GM23338 (cell line): ENCODE results near the gene SULT1A2. TPM values are rescaled to one million over a fixed set of nuclear protein-coding genes. Genes with fewer than 3 reads are reported as not detected.

Source experiments
- ATAC-seq: fragments of 200-7000 bp; cut with Tn5 transposase; 3 replicates; pipeline ENCODE4 v1.9.1; 2020
- DNase-seq: peaks from one replicate; pipeline ENCODE4 v3.0.0-alpha.2; 2015; ENCODE audit warnings: low spot score
- H2AFZ ChIP-seq: fragments of 200-600 bp; sonication (generic); 2 replicates; pipeline ENCODE4 v1.8.0; 2016; ENCODE audit warnings: antibody characterized with exemption, mild to moderate bottlenecking, moderate library complexity
- H3F3A ChIP-seq: fragments of 200-600 bp; sonication (generic); replicated peaks from 2 replicates; pipeline ENCODE4 v1.8.0; 2017; ENCODE audit warnings: antibody characterized with exemption, mixed run types, low read depth
- H3K27ac ChIP-seq: fragments of 200-600 bp; sonication (generic); 2 replicates; pipeline ENCODE4 v1.6.1; 2016; ENCODE audit warnings: low read depth
- H3K27me3 ChIP-seq: fragments of 200-600 bp; sonication (generic); 2 replicates; pipeline ENCODE4 v1.8.0; 2016; ENCODE audit warnings: mild to moderate bottlenecking, mixed run types, moderate library complexity; ENCODE audit not compliant: insufficient read depth
- H3K36me3 ChIP-seq: fragments of 200-600 bp; sonication (generic); 2 replicates; pipeline ENCODE4 v1.8.0; 2016; ENCODE audit warnings: mild to moderate bottlenecking; ENCODE audit not compliant: insufficient read depth
- H3K4me1 ChIP-seq: fragments of 200-600 bp; sonication (generic); 2 replicates; pipeline ENCODE4 v1.8.0; 2016; ENCODE audit warnings: mild to moderate bottlenecking, moderate library complexity; ENCODE audit not compliant: insufficient read depth
- H3K4me2 ChIP-seq: fragments of 200-600 bp; sonication (generic); 2 replicates; pipeline ENCODE4 v1.7.1; 2017; ENCODE audit warnings: mixed run types
- H3K4me3 ChIP-seq: fragments of 200-600 bp; sonication (generic); 2 replicates; pipeline ENCODE4 v1.6.1; 2016; ENCODE audit warnings: mixed run types
- H3K79me2 ChIP-seq: fragments of 200-600 bp; sonication (generic); replicated peaks from 2 replicates; pipeline ENCODE4 v1.8.0; 2017; ENCODE audit warnings: mild to moderate bottlenecking; ENCODE audit not compliant: insufficient read depth
- H3K9me2 ChIP-seq: fragments of 200-600 bp; sonication (generic); 2 replicates; pipeline ENCODE4 v1.8.0; 2017; ENCODE audit not compliant: insufficient read depth
- H4K20me1 ChIP-seq: fragments of 200-600 bp; sonication (generic); replicated peaks from 2 replicates; pipeline ENCODE4 v1.8.0; 2017; ENCODE audit warnings: mild to moderate bottlenecking; ENCODE audit not compliant: insufficient read depth
- H3K27ac Mint-ChIP-seq: 2 replicates; pipeline ENCODE4 v1.8.0; 2020; ENCODE audit warnings: inconsistent platforms, mild to moderate bottlenecking, moderate library complexity, mixed read lengths
- H3K27me3 Mint-ChIP-seq: 3 replicates; pipeline ENCODE4 v1.8.0; 2022; ENCODE audit warnings: low read depth, mild to moderate bottlenecking, moderate library complexity, mixed read lengths, inconsistent platforms; ENCODE audit not compliant: insufficient read depth, poor library complexity
- H3K36me3 Mint-ChIP-seq: 3 replicates; pipeline ENCODE4 v1.8.0; 2021; ENCODE audit warnings: low read depth, mild to moderate bottlenecking, inconsistent platforms, moderate library complexity, mixed read lengths
- H3K4me1 Mint-ChIP-seq: 3 replicates; pipeline ENCODE4 v1.8.0; 2020; ENCODE audit warnings: mild to moderate bottlenecking, inconsistent platforms, mixed read lengths
- H3K4me3 Mint-ChIP-seq: 3 replicates; pipeline ENCODE4 v1.8.0; 2021; ENCODE audit warnings: moderate library complexity, mild to moderate bottlenecking, inconsistent platforms, mixed read lengths
- H3K9me3 Mint-ChIP-seq: 3 replicates; pipeline ENCODE4 v1.8.0; 2020; ENCODE audit warnings: moderate library complexity, mild to moderate bottlenecking, inconsistent platforms, mixed read lengths
- CREB1 ChIP-seq: fragments of 250-450 bp; sonication (Bioruptor Pico); IDR thresholded peaks from 2 replicates; pipeline ENCODE4 v1.5.0; 2020; ENCODE audit warnings: low read depth, mild to moderate bottlenecking, moderate library complexity
- CTCF ChIP-seq, 2 experiments: fragments of 200-600 bp in 1 of 2; sonication (generic) in 1 of 2; conservative IDR thresholded peaks; 2 replicates each; pipeline versions ENCODE4 v1.5.1 to v1.6.1; 2016 to 2017; ENCODE audit warnings: antibody characterized with exemption in 2 of 2, low read depth in 2 of 2, mild to moderate bottlenecking in 2 of 2, moderate library complexity in 1 of 2
- ETS1 ChIP-seq: IDR thresholded peaks from 2 replicates; pipeline ENCODE4 v1.6.1; 2016; ENCODE audit warnings: antibody characterized with exemption
- EZH2 ChIP-seq: fragments of 200-600 bp; sonication (generic); IDR thresholded peaks from one replicate; pipeline ENCODE4 v1.8.0; 2017; ENCODE audit warnings: antibody characterized with exemption, mild to moderate bottlenecking, low read depth; ENCODE audit not compliant: unreplicated experiment
- EZH2phosphoT487 ChIP-seq: fragments of 200-600 bp; sonication (generic); IDR thresholded peaks from one replicate; pipeline ENCODE4 v1.8.1; 2018; ENCODE audit warnings: antibody characterized with exemption; ENCODE audit not compliant: unreplicated experiment
- NANOG ChIP-seq: IDR thresholded peaks from 2 replicates; pipeline ENCODE4 v1.6.1; 2016; ENCODE audit warnings: antibody characterized with exemption, borderline replicate concordance
- REST ChIP-seq: IDR thresholded peaks from one replicate; pipeline ENCODE4 v1.6.1; 2018; ENCODE audit warnings: antibody characterized with exemption; ENCODE audit not compliant: unreplicated experiment
- STAT1 ChIP-seq: IDR thresholded peaks from one replicate; pipeline ENCODE4 v1.6.1; 2016; ENCODE audit warnings: antibody characterized with exemption; ENCODE audit not compliant: unreplicated experiment
- ZNF462 ChIP-seq: fragments of 250-450 bp; sonication (Bioruptor Pico); IDR thresholded peaks from 2 replicates; pipeline ENCODE4 v1.5.0; 2020; ENCODE audit warnings: mild to moderate bottlenecking, moderate library complexity
- polyA plus RNA-seq: library from polyadenylated mRNA; unstranded; fragments of >200 nt; fragmentation: Nextera tagmentation; extraction: Ambion mirVana; gene quantifications from 2 replicates; pipeline ENCODE4 v1.2.1, GENCODE V29; 2016
- total RNA-seq: library from RNA; depleted of rRNA; stranded (reverse); fragments of >200 nt; shearing (Covaris generic); gene quantifications from 2 replicates; pipeline ENCODE4 v1.2.3, GENCODE V29; 2014

Gene SULT1A2
- total and polyA plus RNA-seq, 2 experiments from 2014 or later, result 0.17 to 0.34 TPM

GRCh38 chr16:28592979-28593553, 3.8 kb downstream of the SULT1A2 start:
- Histone ChIP-seq H3K4me2 (no peak overlapping the region), H4K20me1 (no peaks in the 10 kb centered on the region), H3K27me3 (no peaks in the 10 kb centered on the region), H3K4me3 (no peak overlapping the region), H3K9me2 (no peaks in the 10 kb centered on the region; the same call in 1 of the 2 replicates), H2AFZ (no peak overlapping the region), H3K27ac (no peak overlapping the region), H3K4me1 (peaks cover 4% of the 10 kb centered on the region; the same call in 1 of the 2 replicates), H3K79me2 (no peaks in the 10 kb centered on the region), H3K36me3 (no peaks in the 10 kb centered on the region), H3F3A (no peaks in the 10 kb centered on the region)
- TF ChIP-seq CREB1 (CRISPR knock-in tag) (no peak), REST (no peak), ETS1 (no peak), ZNF462 (CRISPR knock-in tag) (no peak), NANOG (no peak), EZH2 (no peak), STAT1 (no peak), CTCF (conservative IDR thresholded peaks at IDR 0.05; ENCODE audit: low read depth in 2 of 2) (no peak), EZH2phosphoT487 (no peak)
- Mint-ChIP-seq H3K27ac (no peak overlapping the region), H3K36me3 (peaks cover 8% of the 10 kb centered on the region; the same call in 1 of the 3 replicates), H3K4me3 (no peak overlapping the region), H3K27me3 (peaks cover 14% of the 10 kb centered on the region), H3K9me3 (no peaks in the 10 kb centered on the region), H3K4me1 (peaks cover 21% of the 10 kb centered on the region)
- ATAC-seq (no peak), DNase-seq (no peak)
